ENCODE results near the gene HNRNPC.

DNA sequence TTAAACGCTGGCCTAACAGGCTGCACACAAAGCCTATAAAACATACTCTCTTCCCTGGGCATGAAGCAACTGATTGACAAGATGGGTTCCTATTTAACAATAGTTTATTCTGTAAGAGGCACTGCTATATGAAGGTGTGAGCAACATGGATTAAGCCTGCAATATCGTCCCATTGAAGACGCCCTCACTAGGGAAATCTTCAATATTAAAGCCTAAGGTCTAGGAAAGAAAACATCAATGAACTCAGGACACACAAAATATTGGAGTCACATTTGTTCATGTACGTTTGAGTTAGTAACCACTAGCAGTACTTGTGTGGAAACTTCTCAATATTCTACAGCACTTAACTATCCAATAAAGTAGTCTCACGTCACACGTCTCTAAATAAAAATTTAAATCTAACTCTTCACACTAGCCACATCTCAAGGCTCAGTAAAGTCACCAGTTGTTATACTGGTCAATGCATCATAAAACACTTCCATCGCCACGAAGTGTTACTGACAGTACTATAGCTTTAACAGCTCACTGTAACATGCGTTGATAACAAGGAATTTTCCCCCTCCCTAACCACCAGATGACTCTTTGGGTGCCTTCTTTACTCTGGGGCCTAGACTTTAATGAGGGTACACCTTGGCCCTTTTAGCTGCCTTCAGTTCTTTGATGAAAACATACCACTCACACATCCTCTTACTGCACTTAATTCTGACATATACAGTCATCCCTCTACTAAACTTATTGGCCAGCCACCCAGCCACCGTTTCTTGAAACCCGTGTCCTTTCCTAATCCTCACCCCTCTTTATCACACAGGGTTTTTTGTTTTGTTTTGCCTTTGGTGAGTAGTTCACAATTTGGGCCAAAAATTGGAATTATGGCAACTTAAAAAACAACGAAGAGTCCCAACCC lies 63.3 kb downstream of the HNRNPC start:
- TF ChIP-seq, protein P1, sequence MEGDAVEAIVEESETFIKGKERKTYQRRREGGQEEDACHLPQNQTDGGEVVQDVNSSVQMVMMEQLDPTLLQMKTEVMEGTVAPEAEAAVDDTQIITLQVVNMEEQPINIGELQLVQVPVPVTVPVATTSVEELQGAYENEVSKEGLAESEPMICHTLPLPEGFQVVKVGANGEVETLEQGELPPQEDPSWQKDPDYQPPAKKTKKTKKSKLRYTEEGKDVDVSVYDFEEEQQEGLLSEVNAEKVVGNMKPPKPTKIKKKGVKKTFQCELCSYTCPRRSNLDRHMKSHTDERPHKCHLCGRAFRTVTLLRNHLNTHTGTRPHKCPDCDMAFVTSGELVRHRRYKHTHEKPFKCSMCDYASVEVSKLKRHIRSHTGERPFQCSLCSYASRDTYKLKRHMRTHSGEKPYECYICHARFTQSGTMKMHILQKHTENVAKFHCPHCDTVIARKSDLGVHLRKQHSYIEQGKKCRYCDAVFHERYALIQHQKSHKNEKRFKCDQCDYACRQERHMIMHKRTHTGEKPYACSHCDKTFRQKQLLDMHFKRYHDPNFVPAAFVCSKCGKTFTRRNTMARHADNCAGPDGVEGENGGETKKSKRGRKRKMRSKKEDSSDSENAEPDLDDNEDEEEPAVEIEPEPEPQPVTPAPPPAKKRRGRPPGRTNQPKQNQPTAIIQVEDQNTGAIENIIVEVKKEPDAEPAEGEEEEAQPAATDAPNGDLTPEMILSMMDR (IDR thresholded peaks at IDR 0.05; ENCODE audit: poor library complexity): no peak
- TF ChIP-seq EZH2 (IDR thresholded peaks at IDR 0.05; ENCODE audit: borderline replicate concordance) (no peak), EZH2phosphoT487 (IDR thresholded peaks at IDR 0.05; ENCODE audit: low read depth, severe bottlenecking, unreplicated experiment) (no peak)
